Astrocyte (in vitro differentiated cells and primary cell): ENCODE measurements around the gene UBL4B. TPM values are rescaled to one million over a fixed set of nuclear protein-coding genes. Genes with fewer than 3 reads are reported as not detected.

Source experiments
- DNase-seq: peaks from one replicate; pipeline ENCODE4 v3.0.0-alpha.2; 2010; ENCODE audit warnings: low read depth
- FAIRE-seq: peaks from 2 replicates; lab custom pipeline; 2011; peaks lifted over from hg19 to GRCh38; lab: Jason Lieb, UNC
- H2AFZ ChIP-seq: 2 replicates; pipeline ENCODE4 v1.6.0; 2012; ENCODE audit warnings: low read depth, low read length, inconsistent platforms
- H3K27ac ChIP-seq: 2 replicates; pipeline ENCODE4 v1.5.1; 2011; ENCODE audit warnings: low read depth, low read length, inconsistent platforms
- H3K27me3 ChIP-seq: 2 replicates; pipeline ENCODE4 v1.6.0; 2011; ENCODE audit warnings: low read length, inconsistent platforms; ENCODE audit not compliant: insufficient read depth
- H3K36me3 ChIP-seq: 2 replicates; pipeline ENCODE4 v1.5.1; 2011; ENCODE audit warnings: low read length, inconsistent platforms; ENCODE audit not compliant: insufficient read depth
- H3K4me1 ChIP-seq: 2 replicates; pipeline ENCODE4 v1.5.1; 2011; ENCODE audit warnings: low read length, inconsistent platforms; ENCODE audit not compliant: insufficient read depth
- H3K4me2 ChIP-seq: 2 replicates; pipeline ENCODE4 v1.6.0; 2012; ENCODE audit warnings: low read length, inconsistent platforms
- H3K4me3 ChIP-seq: 2 replicates; pipeline ENCODE4 v1.5.1; 2011; ENCODE audit warnings: low read depth, mild to moderate bottlenecking, low read length, inconsistent platforms; ENCODE audit not compliant: insufficient read depth
- H3K79me2 ChIP-seq: 2 replicates; pipeline ENCODE4 v1.6.0; 2012; ENCODE audit warnings: mild to moderate bottlenecking, low read length, inconsistent platforms; ENCODE audit not compliant: insufficient read depth
- H3K9ac ChIP-seq: 2 replicates; pipeline ENCODE4 v1.6.0; 2012; ENCODE audit warnings: mild to moderate bottlenecking, low read length, inconsistent platforms
- H3K9me3 ChIP-seq: 2 replicates; pipeline ENCODE4 v1.5.1; 2012; ENCODE audit warnings: low read depth, mild to moderate bottlenecking, low read length, inconsistent platforms; ENCODE audit not compliant: insufficient read depth
- H4K20me1 ChIP-seq: 2 replicates; pipeline ENCODE4 v1.6.0; 2012; ENCODE audit warnings: low read length, inconsistent platforms; ENCODE audit not compliant: insufficient read depth
- H3K27ac Mint-ChIP-seq: one replicate; pipeline ENCODE4 v1.8.0; 2021; ENCODE audit warnings: mild to moderate bottlenecking, mixed read lengths; ENCODE audit not compliant: unreplicated experiment
- H3K27me3 Mint-ChIP-seq: one replicate; pipeline ENCODE4 v1.8.0; 2021; ENCODE audit warnings: low read depth, mixed read lengths; ENCODE audit not compliant: unreplicated experiment
- H3K36me3 Mint-ChIP-seq: one replicate; pipeline ENCODE4 v1.8.0; 2021; ENCODE audit warnings: low read depth, mixed read lengths; ENCODE audit not compliant: unreplicated experiment
- H3K4me1 Mint-ChIP-seq: one replicate; pipeline ENCODE4 v1.8.0; 2021; ENCODE audit warnings: low read depth, mixed read lengths; ENCODE audit not compliant: unreplicated experiment
- H3K4me3 Mint-ChIP-seq: one replicate; pipeline ENCODE4 v1.8.0; 2021; ENCODE audit warnings: mild to moderate bottlenecking, moderate library complexity, mixed read lengths; ENCODE audit not compliant: unreplicated experiment
- H3K9me3 Mint-ChIP-seq: one replicate; pipeline ENCODE4 v1.8.0; 2021; ENCODE audit warnings: mild to moderate bottlenecking, mixed read lengths; ENCODE audit not compliant: unreplicated experiment
- CTCF ChIP-seq: IDR thresholded peaks from 2 replicates; pipeline ENCODE4 v1.5.1; 2011; ENCODE audit warnings: low read depth, mild to moderate bottlenecking, inconsistent platforms, low read length, moderate library complexity; ENCODE audit not compliant: insufficient read depth
- EZH2 ChIP-seq: IDR thresholded peaks from 2 replicates; pipeline ENCODE4 v1.6.1; 2012; ENCODE audit warnings: mild to moderate bottlenecking, low read length, inconsistent platforms; ENCODE audit not compliant: insufficient read depth
- total RNA-seq: library from RNA; stranded (reverse); gene quantifications from 2 replicates; pipeline ENCODE4 v1.2.1, GENCODE V29; 2021

The UBL4B gene
- total RNA-seq, 1 donor from 2014 or later, result not detected

DNA sequence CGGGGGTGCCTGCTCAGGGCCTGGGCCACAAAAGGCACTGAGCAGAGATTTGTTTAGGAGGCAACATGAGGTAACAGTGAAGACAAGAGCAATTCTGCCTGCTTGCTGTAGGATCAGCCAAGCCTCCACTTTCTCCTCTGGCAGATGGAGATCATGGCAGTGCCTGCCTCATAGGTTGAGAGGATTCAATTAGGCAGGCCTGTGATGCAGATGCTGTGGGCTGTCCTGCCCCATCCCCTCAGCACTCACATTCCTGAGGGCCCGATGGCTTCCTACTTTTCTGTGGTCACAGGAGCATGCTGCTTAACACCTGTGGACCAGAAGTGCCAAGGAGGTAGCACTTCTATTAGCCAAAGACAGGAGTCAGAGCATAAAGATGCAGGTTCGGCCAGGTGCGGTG is 1.2 kb upstream of the UBL4B start:
- H4K20me1 ChIP-seq, result no peaks in the 10 kb centered on the region
- TF ChIP-seq CTCF (no peak), EZH2 (no peak)
- Mint-ChIP-seq H3K27ac (no peak overlapping the region), H3K27me3 (peaks cover 67% of the 10 kb centered on the region), H3K4me3 (no peak overlapping the region), H3K9me3 (no peaks in the 10 kb centered on the region), H3K4me1 (peaks cover 5% of the 10 kb centered on the region), H3K36me3 (no peaks in the 10 kb centered on the region)
- no peaks in the 10 kb centered on the region for H3K36me3 ChIP-seq
- no peak overlapping the region for H3K4me3 ChIP-seq
- no peak overlapping the region for H3K27ac ChIP-seq
- H3K27me3 ChIP-seq, result peaks cover 21% of the 10 kb centered on the region
- H3K79me2 ChIP-seq, result no peaks in the 10 kb centered on the region
- H3K4me2 ChIP-seq, result no peak overlapping the region
- FAIRE-seq (no peak), DNase-seq (no peak)
- H2AFZ ChIP-seq, result no peak overlapping the region
- H3K4me1 ChIP-seq, result no peaks in the 10 kb centered on the region
- no peaks in the 10 kb centered on the region for H3K9me3 ChIP-seq
- H3K9ac ChIP-seq, result no peak overlapping the region

GRCh38 chr1:110112656-110113055 is 413 bp downstream of the UBL4B start:
- no peak for FAIRE-seq
- Histone ChIP-seq H3K79me2 (no peaks in the 10 kb centered on the region), H2AFZ (no peak overlapping the region), H3K9me3 (no peaks in the 10 kb centered on the region), H3K4me2 (no peak overlapping the region), H3K4me1 (no peaks in the 10 kb centered on the region), H3K9ac (no peak overlapping the region), H4K20me1 (no peaks in the 10 kb centered on the region), H3K36me3 (no peaks in the 10 kb centered on the region), H3K27ac (no peak overlapping the region), H3K27me3 (peaks cover 21% of the 10 kb centered on the region), H3K4me3 (no peak overlapping the region)
- Mint-ChIP-seq H3K4me3 (no peak overlapping the region), H3K27me3 (peaks cover 64% of the 10 kb centered on the region), H3K9me3 (no peaks in the 10 kb centered on the region), H3K36me3 (no peaks in the 10 kb centered on the region), H3K4me1 (peaks cover 5% of the 10 kb centered on the region), H3K27ac (peak overlapping the region; percentile 53)
- no peak for DNase-seq
- TF ChIP-seq EZH2, result no peak
- TF ChIP-seq CTCF, result no peak

DNA sequence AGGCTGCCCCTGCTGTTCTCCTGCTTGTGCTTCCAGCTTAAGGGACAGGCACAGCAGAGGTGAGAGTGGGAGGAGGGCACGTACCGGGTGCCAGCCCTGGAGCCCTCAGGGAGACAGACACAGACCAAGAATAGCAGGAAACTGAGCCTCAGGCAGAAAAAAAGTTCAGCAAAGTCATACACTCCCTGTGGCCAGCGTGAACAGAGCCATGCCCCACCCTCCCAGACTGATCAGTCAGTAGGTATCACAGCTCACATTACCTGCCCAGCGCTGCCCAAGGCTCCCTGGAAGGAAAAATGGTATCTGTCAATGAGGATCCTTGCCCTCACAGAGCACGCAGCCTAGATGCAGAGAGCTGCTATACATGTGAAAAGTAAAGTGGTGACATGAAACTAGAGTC is 1.3 kb downstream of the UBL4B start:
- no peak overlapping the region for H3K4me3 ChIP-seq
- no peak overlapping the region for H3K27ac ChIP-seq
- no peaks in the 10 kb centered on the region for H3K36me3 Mint-ChIP-seq
- H3K36me3 ChIP-seq, result no peaks in the 10 kb centered on the region
- no peaks in the 10 kb centered on the region for H3K4me1 ChIP-seq
- no peak for TF ChIP-seq EZH2
- no peak for TF ChIP-seq CTCF
- H3K9me3 Mint-ChIP-seq, result no peaks in the 10 kb centered on the region
- no peak overlapping the region for H3K27ac Mint-ChIP-seq
- no peaks in the 10 kb centered on the region for H4K20me1 ChIP-seq
- no peak overlapping the region for H2AFZ ChIP-seq
- H3K79me2 ChIP-seq, result no peaks in the 10 kb centered on the region
- no peak overlapping the region for H3K4me3 Mint-ChIP-seq
- DNase-seq (no peak), FAIRE-seq (no peak)
- H3K4me1 Mint-ChIP-seq, result peaks cover 6% of the 10 kb centered on the region
- H3K4me2 ChIP-seq, result no peak overlapping the region
- H3K27me3 ChIP-seq, result peaks cover 21% of the 10 kb centered on the region
- H3K27me3 Mint-ChIP-seq, result peaks cover 59% of the 10 kb centered on the region
- H3K9ac ChIP-seq, result no peak overlapping the region
- H3K9me3 ChIP-seq, result no peaks in the 10 kb centered on the region
